HG02870 (cell line): ENCODE data around the gene NEURL1.

Experiments
- ATAC-seq: cut with Tn5 transposase; IDR thresholded peaks from one replicate; pipeline ENCODE4 v1.9.1; 2021; ENCODE audit warnings: mild to moderate bottlenecking, moderate library complexity; ENCODE audit not compliant: unreplicated experiment

Gene NEURL1

GRCh38 chr10:103493362-103493915 lies at the start of gene NEURL1:
Gene NEURL1 (plus strand): TSS chr10:103493705. CDS start chr10:103494388, 683 bp downstream.
- no peak for ATAC-seq

- no peak for ATAC-seq
Observed at GRCh38 chr10:103444478-103444877, 49.0 kb upstream of the NEURL1 start.

- no peak for ATAC-seq
Observed at GRCh38 chr10:103445366-103445765, 48.1 kb upstream of the NEURL1 start.

- ATAC-seq, result no peak
Observed at GRCh38 chr10:103445767-103446567, 47.5 kb upstream of the NEURL1 start.

- ATAC-seq, result no peak
Observed at GRCh38 chr10:103447187-103447586, 46.3 kb upstream of the NEURL1 start.

- no peak for ATAC-seq
Observed at GRCh38 chr10:103448746-103449145, 44.8 kb upstream of the NEURL1 start.

- no peak for ATAC-seq
Observed at GRCh38 chr10:103449208-103450144, 44.0 kb upstream of the NEURL1 start.

GRCh38 chr10:103450201-103450695 lies 43.3 kb upstream of the NEURL1 start:
- no peak for ATAC-seq

- ATAC-seq, result no peak
Observed at GRCh38 chr10:103451091-103451813, 42.3 kb upstream of the NEURL1 start.

GRCh38 chr10:103451831-103452505 lies 41.5 kb upstream of the NEURL1 start, which contains the start of gene CALHM2:
Gene CALHM2 (minus strand): TSS chr10:103452370. CDS start chr10:103449941, 2,429 bp downstream.
- peak; percentile 60 for ATAC-seq

GRCh38 chr10:103452506-103453230 lies 40.8 kb upstream of the NEURL1 start:
- ATAC-seq, result no peak

GRCh38 chr10:103454026-103454425 lies 39.5 kb upstream of the NEURL1 start:
- no peak for ATAC-seq

- ATAC-seq, result no peak
Observed at GRCh38 chr10:103455235-103455634, 38.3 kb upstream of the NEURL1 start.

GRCh38 chr10:103456074-103456660 lies 37.3 kb upstream of the NEURL1 start:
- no peak for ATAC-seq

- ATAC-seq, result no peak
Observed at GRCh38 chr10:103457176-103457712, 36.3 kb upstream of the NEURL1 start.

GRCh38 chr10:103457896-103458583 lies 35.5 kb upstream of the NEURL1 start:
- ATAC-seq, result no peak

- ATAC-seq, result peak; percentile 83
Observed at GRCh38 chr10:103458720-103459119, 34.8 kb upstream of the NEURL1 start, which contains the start of gene CALHM1. Gene CALHM1 (minus strand): TSS chr10:103458900. CDS start chr10:103458751, 149 bp downstream.

GRCh38 chr10:103459615-103460014 lies 33.9 kb upstream of the NEURL1 start:
- ATAC-seq, result no peak
